Activated gamma-delta T cell (primary cell): ENCODE results near the gene PNMA6F.
"Not testable (repeated sequence)": the region's sequence is repeated elsewhere in the genome, so short reads cannot be mapped to it uniquely, and the experiment has no call there.

ENCODE experiments used
- DNase-seq: peaks from one replicate; lab custom pipeline; 2025; lab: John Stamatoyannopoulos, UW

The PNMA6F gene

DNA sequence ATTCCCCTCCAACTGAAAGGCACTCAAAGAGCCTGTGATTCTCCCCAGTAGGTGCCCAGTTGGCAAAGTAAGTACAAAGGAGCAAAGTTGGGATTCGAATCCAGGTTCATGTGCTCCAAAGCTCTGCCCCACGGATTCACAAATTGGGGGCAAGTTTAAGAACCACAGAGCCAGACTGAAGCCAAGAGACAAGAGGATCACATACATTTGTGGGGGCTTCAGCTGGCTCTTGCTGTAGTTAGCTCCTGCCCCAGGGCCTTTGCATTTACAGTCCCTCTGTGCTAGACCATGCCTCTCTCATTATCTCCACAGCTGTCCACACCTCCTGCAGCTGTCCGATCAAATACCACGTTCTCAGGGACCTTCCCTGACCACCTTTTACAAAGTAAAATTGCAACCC, 18.8 kb downstream of the PNMA6F start:
- no peak for DNase-seq

DNA sequence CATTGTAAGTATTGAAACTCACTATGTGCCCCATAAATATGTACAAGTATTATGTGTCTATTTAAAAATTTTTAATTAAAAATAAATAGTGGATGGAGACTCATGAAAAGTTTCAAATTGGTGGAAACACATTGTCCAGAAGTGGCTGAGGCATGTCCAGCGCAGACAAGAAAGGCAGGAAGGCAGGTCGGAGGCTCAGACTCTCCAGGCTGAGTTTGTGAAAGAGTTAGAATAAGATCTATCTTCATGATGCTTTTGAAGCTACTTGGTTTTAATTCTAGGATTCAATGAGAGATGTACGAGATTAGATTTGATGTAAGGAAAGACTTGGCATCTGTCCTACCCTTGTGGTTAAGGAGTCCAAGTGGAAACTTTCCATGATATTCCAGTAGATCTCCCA, 19.8 kb downstream of the PNMA6F start:
- no peak for DNase-seq

DNA sequence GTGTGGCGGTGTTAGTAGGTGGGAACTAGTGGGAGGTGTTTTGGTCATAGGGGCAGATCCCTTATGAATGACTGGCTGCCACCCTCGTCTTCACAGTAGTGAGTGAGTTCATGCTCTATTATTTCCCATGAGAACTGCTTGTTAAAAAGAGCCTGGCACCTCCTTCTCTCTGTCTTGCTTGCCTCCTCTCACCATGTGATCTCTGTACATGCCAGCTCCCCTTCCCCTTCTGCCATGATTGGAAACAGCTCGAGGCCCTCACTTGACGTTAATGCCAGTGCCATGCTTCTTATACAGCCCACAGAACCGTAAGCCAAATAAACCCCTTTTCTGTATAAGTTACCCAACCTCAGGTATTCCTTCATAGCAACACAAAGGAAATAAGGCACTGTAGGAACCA, 21.7 kb downstream of the PNMA6F start:
- DNase-seq: no peak

DNA sequence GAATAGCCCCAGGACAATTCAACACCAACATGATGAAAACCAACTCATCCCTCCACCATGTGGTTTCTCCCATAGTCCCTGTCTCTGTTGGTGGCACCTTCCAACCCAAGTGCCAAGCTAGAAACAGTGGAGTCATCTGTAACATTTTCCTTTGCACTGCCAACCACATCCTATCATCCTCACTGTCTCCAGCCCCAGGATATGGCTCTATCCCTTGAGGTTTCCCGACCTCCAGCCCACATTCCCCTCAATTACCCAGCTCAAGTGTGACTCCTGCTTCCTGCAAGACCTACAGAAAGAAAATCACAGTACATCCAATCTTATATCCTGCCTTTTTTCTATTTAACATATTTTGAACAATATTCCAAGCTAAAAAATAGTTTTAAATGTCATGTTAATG, 24.2 kb downstream of the PNMA6F start:
- DNase-seq: no peak

DNA sequence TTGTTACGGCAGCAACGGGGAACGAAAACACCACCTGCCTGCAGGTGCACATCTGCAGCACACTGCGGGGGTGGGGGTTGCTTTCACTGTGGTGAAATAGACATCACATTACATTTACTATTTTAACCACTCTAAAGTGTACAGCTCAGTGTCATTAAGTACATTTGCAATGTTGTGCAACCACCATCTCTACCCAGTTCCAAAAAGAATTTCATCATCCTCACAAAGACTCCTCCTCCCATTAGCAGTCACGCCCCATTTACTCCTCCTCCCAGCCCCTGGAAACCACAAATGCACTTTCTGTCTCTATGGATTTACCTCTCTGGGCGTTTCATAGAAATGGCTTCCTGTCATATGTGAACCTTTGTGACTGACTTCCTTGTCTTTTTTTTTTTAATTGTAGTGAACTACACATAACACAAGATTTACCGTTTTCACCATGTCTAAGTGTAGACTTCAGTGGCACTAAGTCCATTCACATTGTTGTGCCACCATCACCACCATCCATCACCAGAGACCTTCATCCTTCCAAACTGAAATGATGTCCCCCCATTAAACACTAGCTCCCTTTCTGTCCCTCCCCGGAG, 28.0 kb downstream of the PNMA6F start:
- DNase-seq: not testable (repeated sequence)

DNA sequence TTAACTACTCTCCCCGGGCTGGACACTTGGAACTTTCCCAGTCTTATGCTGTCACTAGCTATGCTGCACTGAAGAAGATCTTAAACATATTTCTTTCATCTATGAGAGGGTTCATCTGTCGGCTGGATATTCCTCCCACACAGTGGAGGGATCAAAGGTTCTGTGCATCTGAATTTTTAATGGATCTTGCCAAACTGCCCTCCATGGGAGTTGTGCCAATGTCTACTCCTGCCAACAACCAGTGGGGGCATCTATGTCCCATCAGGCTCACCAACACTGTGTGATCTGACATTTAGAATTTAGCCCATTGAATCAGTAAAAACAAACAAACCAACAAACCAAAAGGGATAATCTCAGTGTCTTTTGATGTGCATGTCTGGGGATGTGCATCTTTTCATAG, 32.8 kb downstream of the PNMA6F start:
- not testable (repeated sequence) for DNase-seq

DNA sequence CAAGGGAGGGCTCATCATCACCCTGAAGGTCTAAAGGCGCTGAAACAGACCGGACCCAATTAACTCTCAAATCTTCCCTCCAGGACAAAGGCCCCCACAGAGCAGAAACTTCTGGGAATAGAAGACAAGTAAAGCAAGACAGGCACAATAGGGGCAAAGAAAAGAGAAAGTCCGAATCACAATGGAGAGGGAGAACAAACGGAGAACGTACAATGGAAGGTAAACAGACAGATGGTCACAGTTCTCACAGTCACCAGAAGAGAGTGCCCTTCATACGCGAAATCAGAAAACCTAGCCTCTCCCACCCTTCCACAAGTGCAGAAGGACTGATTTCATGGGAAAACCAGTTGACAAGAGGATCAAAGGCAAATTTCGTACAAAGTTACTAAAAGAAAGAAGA, 35.9 kb downstream of the PNMA6F start:
- DNase-seq: not testable (repeated sequence)

DNA sequence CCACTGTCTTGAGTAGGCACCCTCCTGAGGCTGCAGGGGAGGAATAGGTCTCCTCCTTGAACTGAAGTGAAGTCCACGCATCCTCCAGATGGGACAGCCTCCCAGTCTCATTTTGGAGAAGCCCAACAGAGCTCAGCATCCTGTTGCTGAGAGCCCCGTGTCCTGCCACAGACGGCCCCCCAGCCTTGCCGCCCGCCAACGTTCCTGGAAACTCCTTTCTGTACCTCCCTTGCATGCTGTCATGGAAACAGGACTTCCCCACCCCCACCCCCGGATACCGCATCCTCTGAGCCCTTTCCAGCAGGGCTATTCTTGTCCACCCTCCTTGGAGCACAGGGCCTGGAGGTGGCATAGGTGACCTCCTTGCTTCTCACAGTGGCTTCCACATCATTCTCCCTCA, 37.6 kb downstream of the PNMA6F start:
- DNase-seq: not testable (repeated sequence)

DNA sequence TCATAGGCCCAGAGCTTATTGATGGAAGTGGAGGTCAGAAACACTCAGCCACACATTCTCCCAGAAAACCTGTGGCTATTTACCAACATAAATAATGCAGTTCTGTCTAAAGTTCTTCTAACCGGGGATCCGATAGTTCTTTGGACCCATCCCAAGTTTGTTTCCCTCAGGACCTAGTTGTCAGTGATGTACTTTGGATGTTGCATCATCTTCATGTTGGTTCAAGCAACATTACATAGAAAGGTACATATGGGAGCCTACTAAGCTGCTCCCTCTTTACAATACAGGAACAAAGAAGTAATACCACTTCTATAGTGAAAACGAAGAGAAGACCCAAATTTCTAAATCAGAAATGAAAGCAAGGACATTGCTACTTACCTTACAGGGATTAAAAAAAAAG, 39.8 kb downstream of the PNMA6F start:
- not testable (repeated sequence) for DNase-seq

DNA sequence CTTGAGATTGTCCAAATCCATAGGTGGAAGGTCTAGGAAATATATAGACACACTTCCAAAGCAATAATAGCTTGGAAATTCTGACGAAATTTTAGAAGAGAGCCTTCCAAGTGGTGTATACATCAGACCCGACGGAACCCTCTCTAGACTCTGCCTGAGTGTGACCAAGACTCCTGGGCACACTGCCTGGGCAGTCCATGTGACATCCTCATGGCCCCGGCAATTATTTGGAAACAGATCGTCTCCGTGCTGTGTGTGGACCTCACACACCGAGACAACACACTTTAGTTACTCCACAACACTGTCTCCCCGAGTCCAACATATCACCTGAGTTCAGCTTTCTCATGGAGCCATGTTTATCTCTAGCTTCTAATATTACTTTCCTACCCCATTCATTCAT, 42.3 kb downstream of the PNMA6F start:
- DNase-seq: not testable (repeated sequence)

DNA sequence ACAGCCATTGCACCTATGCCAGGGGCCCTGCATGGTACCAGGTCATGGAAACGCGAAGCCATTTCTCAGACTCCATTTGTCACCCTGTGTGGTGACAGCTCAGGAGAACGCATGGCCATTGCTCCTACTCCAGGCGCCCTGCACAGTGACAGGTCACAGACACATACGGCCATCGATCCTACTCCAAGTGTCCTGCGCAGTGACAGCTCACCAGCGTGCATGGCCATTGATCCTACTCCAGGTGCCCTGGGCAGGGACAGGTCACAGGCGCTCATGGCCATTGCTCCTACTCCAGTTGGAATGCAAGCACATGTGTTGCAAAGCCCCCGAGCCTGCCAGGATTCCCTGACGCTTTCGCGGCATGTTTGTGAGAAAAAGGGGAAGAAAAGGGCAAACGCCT, 45.5 kb downstream of the PNMA6F start:
- not testable (repeated sequence) for DNase-seq

DNA sequence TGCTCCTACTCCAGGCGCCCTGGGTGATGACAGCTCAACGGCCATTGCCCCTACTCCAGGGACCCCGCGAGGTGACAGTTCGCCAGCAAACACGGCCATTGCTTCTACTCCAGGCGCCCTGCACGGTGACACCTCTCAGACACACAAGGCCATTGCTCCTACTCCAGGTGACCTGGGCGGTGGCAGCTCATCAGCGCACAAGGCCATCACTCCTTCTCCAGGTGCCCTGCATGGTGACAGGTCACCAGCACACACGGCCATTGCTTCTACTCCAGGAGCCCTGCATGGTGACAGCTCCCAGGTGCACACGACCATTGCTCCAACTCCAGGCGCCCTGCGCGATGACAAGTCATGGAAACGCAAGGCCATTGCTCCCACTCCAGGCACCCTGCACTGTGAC, 46.1 kb downstream of the PNMA6F start:
- not testable (repeated sequence) for DNase-seq

DNA sequence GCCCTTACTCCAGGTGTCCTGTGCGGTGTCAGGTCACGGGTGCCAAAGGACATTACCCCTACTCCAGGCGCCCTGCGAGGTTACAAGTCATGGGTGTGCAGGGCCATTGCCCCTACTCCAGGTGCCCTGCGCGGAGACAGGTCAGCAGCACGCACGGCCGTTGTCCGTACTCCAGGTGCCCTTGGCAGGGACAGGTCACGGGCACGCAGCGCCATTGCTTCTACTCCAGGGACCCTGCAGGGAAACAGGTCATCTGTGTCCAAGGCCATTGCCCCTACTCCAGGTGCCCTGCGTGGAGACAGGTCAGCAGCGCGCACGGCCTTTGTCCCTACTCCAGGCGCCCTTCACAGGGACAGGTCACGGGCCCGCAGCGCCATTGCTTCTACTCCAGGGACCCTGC, 49.0 kb downstream of the PNMA6F start:
- not testable (repeated sequence) for DNase-seq

DNA sequence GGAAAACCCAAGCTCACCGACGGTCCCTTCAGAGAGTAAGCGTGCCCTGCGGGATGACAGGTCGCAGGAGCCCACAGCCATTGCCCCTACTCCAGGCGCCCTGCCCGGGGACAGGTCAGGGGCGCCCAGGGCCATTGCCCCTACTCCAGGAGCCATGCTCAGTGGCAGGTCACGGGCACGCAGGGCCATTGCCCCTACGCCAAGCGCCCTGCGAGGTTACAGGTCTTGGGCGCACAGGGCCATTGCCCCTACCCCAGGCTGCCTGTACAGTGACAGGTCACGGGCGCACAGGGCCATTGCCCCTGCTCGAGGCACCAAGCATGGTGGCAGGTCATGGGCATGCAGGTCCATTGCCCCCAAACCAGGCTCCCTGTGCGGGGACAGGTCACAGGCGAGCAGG, 49.5 kb downstream of the PNMA6F start:
- not testable (repeated sequence) for DNase-seq
